DMS114 treated with DMSO at 0.1 percent for 48 hours (cell line): ENCODE data around the gene ZNF138.
"Not testable (repeated sequence)": the region's sequence is repeated elsewhere in the genome, so short reads cannot be mapped to it uniquely, and the experiment has no call there.

Source experiments
- DNase-seq: peaks from one replicate; lab custom pipeline; 2025; ENCODE audit not compliant: unreplicated experiment; lab: John Stamatoyannopoulos, UW

ZNF138 gene

DNA sequence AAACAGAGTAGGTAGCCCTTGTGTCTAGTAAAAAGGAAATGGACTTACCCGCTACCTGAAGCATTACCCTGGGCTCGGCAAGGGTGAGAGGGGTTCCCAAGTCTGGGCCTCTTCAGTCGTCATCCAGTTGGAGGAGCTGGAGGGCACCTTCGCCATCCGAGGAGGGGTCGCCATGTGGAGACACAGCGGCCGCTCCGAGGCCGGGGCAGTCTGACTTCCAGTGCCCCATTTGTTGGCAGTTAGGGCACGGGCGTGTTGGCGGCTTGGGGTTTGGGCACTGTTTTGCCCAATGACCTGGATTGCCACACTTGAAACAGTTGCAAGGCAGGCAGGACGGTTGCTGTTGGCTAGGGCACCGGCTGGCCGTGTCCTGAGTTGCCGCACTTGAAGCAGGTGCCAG lies 43.8 kb downstream of the ZNF138 start:
- DNase-seq = not testable (repeated sequence)

DNA sequence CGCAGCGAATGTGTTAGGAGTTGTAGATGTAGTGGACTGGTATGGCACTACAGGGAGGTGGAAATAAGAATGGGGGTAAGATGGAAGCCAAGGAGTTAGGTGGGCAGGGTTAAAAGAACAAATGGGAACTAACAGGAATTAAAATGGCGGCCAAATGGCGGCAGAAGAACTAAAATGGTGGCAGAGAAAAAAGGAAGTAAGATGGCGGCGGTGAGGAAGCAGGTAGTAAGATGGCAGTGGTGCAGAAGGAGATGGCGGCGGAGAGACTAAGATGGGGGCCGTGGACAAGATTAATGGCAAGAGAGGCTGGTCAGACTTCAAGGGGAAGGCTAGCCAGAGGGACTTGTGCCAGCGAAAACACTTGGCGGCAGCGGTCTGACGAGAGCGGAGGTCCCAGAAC lies 44.5 kb downstream of the ZNF138 start:
- DNase-seq = no peak

DNA sequence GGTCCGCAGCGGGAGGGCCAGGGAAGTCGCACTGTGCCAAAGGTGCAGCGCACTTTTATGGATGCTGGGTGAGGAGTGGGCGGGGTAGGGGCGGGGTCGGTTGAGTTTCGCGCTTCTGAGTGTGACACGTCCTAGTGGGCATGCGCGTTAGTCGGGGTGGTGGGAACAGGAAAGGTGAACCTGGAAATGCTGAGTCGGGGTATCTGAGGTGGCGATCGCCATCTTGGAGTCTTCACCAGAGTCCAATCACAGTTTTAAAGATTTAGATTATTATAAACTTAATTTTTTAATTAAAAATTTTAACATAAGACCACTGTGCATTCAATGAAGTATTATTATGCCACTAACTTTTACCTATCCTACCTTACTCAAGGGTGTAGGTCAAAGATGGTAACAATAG lies 45.7 kb downstream of the ZNF138 start:
- DNase-seq = no peak

DNA sequence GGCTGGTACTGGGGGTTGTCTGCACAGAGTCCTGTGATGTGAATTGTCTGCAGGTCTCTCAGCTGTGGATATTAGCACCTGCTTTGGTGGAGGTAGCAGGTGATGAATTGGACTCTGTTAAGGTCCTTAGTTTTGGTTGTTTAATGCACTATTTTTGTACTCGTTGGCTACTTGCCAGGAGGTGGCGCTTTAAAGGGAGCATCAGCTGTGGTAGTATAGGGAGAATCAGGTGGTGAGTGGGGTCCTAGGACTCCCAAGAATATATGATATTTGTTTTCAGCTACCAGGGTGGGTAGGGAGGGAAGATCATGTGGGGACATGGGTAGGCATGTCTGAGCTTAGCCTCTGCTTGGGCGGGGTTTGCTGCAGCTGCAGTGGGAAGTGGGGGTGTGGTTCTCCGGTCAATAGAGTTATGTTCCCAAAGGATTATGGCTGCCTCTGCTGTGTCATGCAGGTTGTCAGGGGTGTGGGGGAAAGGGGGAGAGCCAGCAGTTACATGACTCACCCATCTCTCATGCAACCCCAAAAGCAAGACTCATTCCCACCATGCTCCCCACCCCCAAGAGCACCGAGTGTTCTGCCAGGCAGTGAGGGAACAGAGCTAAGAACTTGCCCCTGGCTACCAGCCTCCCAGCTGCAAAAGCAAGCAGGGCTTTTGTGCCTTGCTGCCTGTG lies 55.2 kb downstream of the ZNF138 start:
- DNase-seq = no peak

DNA sequence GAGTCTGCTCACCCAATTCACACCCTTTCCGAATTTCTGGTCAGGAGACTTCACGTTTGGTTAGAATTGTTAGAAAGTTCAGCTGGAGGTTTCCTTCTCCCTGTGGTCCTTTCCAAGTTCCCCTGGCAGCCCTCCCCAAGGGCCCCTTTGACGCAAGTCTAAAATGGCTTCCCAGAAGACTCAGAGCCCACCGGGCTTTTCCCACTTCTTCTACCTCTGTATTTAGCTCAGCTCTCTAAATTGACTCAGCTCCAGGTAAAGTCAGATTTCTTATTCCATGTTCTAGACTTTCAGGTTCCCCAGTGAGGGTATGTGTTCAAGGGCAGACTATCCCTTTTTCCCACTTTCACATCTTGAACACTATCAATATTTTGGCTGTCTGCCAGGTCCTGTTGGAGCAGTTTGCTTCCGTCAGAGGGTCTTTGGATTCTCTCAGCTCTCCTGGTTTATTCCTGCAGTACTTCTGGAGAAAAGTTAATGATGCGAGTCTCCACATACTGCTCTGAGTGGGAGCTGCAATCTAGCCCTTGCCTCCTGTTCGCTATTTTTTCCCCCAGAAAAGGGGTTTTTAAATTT lies 55.8 kb downstream of the ZNF138 start:
- DNase-seq = no peak

DNA sequence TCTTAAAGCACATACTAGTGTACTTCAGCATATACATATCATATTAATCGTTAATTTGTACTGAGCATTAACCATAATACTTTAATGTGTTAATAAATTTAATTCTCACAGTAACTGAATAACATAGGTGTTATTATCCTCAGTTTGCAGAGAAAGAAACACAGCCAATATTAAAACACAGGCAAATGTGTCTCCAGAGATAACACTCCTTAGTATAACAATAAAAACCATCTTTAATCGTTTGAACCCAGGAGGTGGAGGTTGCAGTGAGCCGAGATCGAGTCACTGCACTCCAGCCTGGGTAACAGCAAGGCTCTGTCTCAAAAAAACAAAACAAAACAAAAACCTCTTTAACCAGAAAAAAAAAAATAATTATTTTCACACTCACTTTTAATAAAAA lies 59.5 kb downstream of the ZNF138 start:
- DNase-seq = no peak

DNA sequence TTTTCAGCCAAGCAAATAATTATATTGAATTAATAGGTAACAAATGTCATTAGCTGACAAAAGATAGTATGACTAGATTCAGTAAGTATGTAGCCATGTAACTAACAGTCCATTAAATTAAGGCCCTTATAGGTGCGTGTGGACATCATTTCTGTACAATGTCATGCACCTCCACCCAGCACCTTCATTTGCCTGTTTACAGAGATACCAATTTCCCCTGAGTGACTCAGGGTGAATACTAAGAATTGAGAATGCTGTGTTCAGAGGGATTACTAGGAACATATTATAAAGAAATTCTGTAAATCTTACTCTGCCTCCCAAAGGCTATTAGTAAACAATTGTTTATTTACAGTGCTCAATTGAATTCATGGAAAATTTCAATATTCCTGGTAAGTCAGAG lies 60.7 kb downstream of the ZNF138 start:
- no peak for DNase-seq

DNA sequence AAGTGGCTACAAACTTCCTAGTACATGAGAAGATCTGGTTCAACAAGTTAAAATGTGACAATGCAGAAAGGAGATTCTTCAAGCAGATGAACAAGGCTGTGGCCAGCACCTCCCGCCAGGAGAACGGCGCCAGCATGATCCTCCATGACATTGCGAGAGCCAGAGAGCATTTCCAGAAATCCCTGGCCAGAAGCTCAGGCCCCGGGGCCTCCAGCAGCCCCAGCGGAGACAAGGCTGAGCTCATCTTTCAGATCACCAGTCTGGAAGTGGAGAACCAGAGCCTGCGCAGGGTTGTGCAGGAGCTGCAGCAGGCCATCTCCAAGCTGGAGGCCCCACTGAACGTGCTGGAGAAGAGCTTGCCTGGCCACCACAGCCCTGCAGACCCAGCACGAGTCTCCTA lies 68.8 kb downstream of the ZNF138 start:
- no peak for DNase-seq

DNA sequence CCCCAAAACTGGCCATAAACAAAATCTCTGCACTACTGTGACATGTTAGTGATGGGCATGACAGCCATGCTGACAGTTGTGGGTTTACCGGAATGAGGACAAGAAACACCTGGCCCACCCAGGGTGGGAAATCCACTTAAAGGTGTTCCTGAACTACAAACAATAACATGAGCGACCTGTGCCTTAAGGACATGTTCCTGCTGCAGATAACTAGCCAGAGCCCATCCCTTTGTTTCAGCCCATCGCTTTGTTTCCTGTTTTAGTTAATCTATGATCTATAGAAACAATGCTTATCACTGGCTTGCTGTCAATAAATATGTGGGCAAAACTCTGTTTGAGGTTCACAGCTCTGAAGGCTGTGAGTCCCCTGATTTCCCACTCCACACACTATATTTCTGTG lies 69.3 kb downstream of the ZNF138 start:
- not testable (repeated sequence) for DNase-seq

DNA sequence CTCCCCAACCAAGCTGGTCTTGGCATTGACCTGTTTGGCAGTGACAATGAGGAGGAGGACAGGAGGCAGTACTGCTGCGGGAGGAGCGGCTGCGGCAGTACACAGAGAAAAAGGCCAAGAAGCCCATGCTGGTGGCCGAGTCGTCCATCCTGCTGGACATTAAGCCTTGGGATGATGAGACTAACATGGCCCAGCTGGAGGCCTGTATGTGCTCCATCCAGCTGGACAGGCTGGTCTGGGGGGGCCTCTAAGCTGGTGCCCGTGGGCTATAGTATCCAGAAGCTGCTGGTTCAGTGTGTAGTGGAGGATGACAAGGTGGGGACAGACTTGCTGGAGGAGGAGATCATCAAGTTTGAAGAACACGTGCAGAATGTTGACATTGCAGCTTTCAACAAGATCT lies 69.7 kb downstream of the ZNF138 start:
- no peak for DNase-seq

DNA sequence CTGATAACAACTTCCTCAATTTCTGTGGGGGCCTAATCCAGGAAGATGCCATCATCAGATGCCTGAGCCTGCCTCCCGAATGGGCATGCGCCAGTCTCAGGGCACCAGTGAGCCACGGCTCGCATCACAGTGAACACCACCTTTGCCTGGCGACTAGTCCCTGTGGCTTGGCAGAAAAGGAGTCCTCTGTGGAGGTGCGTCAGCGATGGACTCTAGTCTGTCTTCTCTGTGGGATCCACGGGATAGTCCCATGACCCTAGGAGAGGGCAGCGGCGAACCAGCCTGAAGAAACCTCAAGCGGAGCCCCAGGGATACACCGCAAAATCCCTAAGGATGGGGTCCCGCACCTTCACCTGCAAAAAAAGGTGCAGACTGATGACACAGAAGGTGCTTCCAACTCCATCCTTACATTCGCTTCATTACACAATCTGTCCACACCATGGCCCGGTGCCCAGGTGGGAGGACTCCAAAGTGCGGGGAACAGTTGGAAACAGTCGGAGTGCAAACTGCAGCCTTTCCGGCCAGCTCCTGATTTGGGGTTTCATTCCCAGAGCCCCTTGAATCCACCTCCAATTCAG lies 73.7 kb downstream of the ZNF138 start:
- DNase-seq = no peak

DNA sequence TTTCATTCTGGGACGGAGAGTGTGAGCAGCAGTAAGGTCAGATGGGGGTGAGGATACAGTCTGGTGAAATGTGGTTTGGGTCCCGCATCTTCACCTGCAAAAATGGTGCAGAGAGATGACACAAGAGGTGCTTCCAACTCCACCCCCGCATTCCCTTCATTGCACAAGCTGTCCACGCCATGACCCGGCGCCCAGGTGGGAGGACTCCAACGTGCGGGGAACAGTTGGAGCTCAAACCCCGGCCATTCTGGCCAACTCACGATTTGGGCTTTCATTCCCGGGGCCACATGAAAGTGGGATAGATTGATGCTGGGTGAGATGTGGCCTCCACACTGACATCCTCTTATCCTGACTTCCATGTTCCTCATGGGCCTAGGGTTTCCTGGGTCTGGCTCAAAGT lies 74.3 kb downstream of the ZNF138 start:
- no peak for DNase-seq

DNA sequence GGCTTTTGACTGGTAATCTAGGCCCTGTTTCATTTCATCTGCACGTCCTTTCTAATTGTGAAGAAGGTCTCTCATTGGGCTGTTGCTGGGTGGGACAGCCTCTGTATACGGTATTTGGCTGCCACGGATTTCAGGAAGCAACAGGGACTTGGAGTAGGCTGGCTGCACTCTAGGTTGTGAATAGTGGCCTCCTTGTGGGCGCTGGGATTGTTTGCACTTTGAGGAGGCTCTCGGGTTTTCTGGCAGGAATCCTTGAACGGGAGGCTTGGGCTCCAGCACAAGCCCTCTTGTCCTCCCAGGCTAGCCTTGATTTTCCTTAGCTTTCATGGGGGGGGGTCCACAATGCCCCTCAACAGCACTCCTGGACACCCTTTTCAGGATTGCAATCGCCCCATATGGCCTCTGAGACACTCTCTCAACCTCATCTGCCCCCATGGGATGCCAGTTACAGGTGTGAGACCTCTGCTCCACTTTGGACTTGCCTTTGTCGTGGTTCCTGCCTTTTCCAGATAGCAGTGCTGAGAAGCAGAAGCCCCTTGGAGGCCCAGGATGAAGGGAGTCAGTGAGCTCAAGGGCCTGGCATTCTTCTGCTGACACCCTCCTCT lies 75.0 kb downstream of the ZNF138 start:
- no peak for DNase-seq

DNA sequence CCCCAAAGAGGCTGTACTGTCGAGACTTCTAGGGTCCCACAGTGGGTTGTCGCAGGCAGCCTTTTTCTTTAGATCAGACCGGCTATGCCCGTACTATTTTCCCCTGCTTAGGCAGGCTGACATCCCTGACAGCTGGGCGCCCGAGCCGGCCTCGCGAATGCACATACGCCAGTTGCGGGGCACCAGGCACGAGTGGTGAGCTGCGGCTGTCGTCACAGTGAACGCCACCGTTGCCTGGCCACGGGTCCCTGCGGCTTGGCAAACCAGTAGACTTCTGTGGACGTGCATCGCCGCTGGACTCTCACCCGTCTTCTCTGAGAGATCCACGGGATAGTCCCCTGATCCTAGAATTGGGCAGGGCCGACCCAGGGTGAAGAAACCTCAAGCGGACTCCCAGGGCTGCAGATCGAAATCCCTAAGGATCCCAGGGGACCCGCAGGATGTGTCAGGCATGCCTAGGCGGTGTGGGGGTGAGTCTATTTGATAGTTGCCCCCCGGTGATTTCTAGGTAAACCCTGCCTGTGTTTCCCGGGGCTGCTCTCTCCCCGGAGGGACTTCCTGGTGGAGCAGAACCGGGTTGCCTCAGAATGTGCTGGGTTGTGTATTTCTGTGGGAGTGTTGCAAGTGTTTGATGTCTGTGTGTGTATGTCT lies 75.8 kb downstream of the ZNF138 start:
- DNase-seq = no peak

DNA sequence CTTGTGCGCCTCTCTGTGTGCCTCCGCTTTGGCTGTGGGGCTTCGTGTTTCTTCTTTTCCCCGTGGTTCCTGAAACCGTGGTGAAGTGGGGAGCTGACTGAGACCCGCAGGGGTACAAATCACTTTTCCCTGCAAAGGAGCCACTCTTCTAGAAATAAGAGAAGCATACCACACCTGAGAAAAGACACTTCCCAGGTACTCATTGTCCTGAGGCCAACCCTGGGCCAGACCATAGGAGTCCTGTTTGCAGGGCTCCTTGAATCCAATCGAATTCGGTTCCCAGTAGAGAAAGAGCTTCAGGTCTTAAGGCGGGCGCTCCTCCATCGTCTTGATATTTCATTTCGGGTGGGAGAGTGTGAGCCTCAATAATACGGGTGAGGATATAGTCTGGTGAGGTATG lies 76.4 kb downstream of the ZNF138 start:
- no peak for DNase-seq

DNA sequence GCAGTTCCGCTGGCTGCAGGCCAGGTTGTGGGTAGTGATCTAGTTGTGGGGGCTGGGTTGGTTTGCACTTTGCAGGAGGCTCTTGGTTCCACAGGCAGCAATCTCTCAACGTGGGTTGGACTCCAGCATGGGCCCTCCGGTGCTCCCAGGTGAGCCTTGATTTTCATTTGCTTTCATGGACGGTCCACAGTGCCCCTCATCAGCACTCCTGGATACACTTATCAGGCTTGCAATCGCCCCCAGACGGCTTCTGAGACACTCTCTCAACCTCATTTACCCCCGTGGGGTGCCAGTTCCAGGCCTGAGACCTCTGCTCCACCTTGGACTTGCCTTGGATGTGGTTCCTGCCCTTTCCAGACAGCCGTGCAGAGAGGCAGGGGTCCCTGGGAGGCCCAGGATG lies 77.5 kb downstream of the ZNF138 start:
- no peak for DNase-seq

DNA sequence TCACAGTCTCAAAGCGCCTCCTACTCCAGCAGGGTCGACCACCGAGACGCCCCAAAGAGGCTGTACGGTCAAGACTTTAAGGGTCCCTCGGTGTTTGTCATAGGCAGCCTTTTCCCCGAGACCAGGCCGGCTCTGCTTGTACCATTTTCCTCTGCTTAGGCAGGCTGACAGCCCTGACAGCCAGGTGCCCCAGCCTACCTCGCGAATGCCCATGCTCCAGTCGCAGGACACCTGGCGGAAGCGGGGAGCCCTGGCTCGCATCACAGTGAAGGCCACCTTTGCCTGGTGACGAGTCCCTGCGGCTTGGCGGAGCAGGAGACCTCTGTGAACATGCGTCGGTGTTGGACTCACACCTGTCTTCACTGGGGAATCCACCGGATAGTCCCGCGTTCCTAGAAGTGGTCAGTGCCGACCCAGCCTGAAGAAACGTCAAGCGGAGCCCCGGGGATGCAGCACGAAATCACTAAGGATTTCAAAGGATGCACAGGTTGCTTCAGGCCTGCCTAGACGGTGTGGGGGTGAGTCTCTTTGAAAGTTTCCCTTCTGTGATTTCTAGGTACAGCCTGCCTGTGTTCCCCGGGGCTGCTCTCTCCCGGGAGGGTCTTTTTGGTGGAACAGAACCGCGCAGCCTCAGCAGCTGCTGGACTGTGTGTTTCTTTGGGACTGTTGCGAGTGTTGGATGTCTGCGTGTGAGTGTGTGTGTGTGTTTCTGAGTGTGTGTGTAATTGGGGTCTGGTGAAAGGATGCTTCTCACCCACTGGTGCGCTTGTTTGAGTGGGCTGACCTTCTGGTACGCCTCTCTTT lies 78.3 kb downstream of the ZNF138 start:
- DNase-seq = no peak

DNA sequence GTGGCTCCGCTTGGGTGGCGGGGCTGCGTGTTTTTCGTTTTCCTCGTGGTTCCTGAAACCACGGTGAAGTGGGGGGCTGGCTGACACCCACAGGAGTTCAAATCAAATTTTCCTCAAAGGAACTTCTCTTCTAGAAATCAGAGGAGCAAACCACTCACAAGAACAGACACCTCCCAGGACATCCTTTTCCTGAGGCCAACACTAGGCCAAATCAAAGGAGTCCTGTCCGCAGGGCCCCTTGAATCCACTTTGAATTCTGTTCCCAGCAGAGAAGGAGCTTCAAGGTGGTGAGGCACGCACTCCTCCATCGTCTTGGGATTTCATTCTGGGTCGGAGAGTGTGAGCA lies 78.9 kb downstream of the ZNF138 start:
- no peak for DNase-seq

DNA sequence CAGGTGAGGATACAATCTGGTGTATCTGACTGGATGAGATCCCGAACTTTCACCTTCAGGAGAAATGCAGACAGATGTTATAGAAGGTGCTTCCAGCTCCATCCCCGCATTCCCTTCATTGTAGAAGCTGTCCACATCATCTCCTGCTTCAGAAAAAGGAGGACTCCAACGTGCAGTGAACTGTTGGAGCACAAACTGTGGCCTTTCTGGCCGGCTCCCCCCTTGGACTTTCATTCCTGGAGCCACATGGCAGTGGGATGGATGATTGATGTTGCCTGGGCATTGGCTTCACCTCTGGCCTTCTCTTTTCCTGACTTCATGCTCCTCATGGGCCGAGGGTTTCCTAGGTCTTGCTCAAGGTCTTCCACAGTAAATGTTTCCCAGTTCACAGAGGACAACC lies 79.3 kb downstream of the ZNF138 start:
- DNase-seq = no peak

DNA sequence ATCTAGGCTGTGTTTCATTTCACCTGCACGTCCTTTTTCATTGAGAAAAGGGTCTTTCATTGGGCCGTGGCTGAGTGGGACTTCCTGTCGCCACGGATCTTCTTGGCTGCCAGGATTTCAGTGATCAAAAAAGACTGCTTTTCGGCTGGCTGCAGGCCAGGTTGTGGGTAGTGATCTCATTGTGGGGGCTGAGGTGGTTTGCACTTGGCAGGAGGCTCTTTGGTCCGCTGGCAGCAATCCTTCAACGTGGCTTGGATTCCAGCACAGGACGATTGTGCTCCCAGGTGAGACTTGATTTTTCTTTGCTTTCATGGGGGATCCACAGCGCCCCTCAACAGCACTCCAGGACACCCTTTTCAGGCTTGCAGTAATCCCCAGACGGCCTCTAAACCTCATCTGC lies 79.9 kb downstream of the ZNF138 start:
- DNase-seq = no peak

DNA sequence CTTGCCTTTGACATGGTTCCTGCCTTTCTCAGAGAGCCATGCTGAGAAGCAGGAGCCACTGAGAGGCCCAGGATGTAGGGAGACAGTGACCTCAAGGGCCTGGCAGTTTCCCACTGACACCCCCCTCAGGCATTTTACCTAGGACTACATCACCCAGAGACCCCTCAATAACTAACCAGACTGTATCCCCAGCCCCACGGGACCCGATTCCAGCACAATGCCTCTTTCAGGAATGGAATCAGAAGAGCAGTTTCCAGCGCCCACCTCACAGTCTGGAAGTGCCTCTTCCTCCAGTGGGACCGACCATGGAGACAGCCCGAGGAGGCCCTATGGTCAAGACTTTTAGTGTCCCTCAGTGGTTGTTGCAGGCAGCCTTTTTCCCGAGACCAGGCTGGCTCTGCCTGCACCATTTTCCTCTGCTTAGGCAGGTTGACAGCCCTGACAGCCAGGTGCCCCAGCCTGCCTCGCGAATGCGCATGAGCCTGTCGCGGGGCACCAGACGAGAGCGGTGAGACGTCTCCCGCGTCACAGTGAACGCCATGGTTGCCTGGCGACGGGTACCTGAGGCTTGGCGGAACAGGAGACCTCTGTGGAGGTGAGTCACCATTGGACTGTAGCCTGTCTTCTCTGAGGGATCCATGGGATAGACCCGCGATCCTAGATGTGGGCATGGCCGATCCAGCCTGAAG lies 80.5 kb downstream of the ZNF138 start:
- no peak for DNase-seq
